ENCODE results near the gene LMOD1.

The LMOD1 gene

DNA sequence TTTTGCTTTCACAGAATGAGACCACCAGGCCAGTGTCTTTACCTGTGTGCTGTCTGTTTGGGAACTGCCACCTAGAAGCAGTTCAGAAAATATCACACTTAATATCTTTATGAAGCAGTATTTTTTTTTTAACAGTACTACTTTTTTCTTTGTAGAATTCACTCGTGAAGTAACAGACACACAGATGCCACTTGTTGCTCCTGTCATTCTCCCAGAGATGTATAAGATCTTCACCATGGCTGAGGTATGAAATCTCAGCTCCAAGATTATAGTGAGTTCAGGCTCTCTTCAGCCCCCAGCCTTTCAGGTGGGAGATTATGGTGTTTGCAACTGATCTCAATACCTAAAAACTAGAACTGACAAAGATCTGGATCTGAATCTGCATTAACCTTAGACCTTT is 94.4 kb downstream of the LMOD1 start:
- DNase-seq: no peak

DNA sequence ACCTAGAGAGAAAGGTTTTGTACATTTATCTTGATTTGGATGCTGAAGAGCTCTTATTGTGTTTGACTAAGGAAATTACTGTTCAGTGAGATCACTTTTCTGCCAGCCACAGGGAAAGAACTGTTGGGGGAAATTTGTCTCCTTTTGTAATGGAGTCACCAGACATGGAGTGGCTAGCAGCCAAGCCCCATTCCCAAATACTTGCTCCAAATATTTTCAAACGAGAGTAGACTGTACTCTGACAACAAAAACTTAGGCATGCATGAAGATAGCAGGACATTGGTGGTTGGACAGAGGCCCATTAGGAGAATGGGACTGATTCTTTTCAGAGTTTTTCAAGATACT is 96.3 kb downstream of the LMOD1 start:
- DNase-seq: no peak

DNA sequence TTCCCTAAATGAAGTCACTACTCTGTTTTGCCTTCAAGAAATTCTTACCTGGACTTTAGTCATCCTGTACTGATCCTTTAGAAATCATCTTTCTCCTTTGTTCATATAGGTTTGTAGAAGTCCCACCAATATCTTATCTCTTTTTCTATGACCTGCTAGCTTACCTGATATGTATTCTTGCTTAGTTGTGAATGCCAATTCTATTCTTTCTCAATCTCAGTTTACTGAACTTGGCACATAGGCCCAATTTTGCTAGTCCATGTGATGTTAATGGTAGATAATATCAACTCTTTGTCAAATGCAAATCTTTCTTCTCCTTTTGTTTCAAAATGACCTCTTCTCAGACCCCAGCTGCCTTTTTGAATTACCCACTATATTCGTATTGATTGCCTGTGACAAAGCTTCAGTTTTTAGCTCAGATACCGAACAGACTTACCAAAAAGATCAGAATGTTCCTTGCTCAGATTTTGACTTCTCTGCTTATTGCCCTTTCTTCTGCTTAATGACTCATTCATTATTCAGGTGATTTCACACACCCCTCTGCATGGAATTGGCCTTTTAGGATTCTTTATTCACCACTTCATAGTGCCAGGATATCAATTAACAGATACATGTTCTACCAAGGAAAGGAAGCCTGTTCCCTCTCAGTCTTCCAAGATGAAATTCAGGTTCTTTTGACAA is 96.8 kb downstream of the LMOD1 start:
- DNase-seq: no peak

DNA sequence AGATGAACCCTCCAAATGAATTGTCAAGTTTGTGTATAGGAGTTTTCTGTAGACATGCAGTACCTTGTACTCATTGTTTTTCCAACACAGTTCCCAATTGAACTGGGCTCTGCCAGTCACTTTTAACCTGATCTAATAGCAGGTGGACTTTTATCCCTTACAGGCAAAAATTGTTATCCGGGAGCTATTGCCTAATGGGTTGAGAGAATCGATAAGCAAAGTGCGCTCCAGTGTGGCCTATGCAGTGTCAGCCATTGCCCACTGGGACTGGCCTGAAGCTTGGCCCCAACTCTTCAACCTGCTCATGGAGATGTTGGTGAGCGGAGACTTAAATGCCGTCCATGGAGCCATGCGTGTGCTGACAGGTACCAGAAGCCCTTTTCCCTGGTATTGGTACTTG is 98.1 kb downstream of the LMOD1 start:
- no peak for DNase-seq

DNA sequence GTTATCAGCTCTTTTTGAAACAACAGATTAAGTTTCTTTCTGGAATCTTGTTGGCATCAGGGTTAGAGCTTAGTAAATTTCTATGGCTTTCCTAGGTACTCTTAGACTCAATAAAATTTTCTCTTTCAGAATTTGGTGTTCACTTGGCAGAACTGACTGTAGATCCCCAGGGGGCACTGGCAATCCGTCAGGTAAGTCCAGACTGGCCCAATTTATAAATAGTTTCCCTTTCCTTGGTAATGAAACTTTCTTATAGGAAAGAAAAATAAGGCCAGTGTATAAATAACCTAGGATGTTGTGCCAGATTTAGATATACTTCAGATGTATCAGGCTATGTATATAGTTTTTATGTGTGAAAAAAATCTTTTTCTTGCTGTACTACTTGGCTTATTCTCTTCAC is 99.2 kb downstream of the LMOD1 start:
- DNase-seq: no peak

All from NCI-H1092 (cell line).